Epithelial cell of prostate (primary cell): ENCODE measurements around the gene RSPH1.
"Not testable (repeated sequence)": the region's sequence is repeated elsewhere in the genome, so short reads cannot be mapped to it uniquely, and the experiment has no call there.

Experiments
- DNase-seq: peaks from one replicate; pipeline ENCODE4 v3.0.0-alpha.2; 2011; ENCODE audit warnings: low read depth, low spot score
- H3K27ac ChIP-seq: fragments of 450-650 bp; 2 replicates; pipeline ENCODE4 v1.5.1; 2017; ENCODE audit warnings: mild to moderate bottlenecking

Gene RSPH1

DNA sequence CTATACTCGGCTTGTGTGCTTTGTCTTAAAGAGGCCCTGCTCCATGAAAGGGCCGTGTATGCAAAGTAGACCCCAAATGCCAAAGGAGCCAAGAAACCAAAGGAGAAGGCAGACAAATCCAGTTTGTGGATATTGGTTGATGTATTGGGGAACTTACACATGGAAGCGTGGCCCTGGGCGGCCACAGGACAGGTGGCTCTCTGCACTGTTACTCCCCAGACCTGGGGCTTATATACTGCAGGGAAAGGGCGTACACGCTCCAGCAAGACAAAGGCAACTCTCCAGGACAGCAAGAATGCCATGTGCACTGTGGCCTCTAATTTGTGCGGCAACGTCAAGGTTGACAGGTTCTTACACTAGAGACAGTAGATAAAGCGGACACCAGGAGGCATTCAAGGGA, 24.8 kb downstream of the RSPH1 start:
- no peak for DNase-seq
- H3K27ac ChIP-seq: no peak overlapping the region

DNA sequence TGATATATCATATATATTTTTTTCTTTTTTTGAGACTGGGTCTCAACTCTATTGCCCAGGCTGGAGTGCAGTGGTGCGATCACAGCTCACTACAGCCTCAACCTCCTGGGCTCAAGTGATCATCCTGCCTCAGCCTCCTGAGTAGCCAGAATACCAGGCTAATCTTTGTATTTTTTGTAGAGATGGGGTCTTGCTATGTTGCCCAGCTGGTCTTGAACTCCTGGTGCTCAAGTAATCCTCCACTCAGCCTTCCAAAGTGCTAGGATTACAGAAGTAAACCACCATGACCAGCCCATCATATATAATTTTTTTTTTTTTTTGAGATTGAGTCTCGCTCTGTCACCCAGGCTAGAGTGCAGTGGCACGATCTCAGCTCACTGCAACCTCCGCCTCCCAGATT, 26.3 kb downstream of the RSPH1 start:
- not testable (repeated sequence) for DNase-seq, H3K27ac ChIP-seq

DNA sequence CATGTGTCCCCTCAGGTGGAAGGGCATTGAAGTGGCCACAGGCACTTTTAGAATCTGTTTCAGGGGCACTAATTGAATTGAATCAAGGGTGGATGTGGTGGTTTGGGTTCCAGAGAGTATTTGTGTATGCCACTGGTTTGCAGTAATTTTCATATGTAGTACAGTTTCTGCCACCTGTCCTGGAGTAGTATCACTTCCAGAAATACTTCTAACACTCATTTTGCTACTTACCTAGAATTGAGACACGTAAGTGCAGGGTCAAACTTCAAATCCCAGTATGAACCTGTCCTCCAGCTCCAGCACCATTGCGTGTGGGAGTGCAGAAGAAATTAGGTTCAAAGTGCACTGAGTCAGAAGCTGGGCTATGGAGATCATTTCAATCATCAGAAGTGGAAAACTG, 26.8 kb downstream of the RSPH1 start:
- DNase-seq: no peak
- no peak overlapping the region for H3K27ac ChIP-seq

DNA sequence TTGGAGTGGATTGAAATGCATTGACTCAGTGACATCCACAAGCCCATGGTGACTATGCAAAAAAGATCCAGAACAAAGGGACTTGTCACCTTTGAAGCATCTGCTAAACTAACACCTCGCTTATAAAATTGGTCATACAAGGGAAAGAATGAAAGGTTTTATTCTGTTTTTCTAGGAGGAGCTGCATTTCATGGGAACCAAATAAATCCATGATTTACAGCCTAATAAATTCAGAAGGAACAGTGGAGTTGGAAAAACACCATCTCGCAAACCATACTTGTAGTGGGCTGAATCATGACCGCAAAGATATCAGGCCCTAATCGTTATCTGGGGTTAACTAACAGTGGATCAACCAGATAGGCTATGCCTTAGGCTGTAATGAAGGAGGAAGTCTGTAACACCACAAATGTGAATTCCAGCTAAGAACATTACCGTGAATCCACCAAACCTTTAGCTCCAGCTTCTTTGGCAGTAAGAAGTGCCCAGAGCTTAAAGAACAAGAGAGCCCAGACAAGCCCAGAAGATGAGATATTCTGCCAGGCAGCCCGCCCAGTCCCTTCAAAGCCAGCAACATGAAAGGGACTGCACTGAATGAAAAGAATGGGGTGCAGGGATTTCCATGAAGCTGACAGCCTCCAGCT, 27.4 kb downstream of the RSPH1 start:
- peak overlapping the region; percentile 2 for H3K27ac ChIP-seq
- no peak for DNase-seq

DNA sequence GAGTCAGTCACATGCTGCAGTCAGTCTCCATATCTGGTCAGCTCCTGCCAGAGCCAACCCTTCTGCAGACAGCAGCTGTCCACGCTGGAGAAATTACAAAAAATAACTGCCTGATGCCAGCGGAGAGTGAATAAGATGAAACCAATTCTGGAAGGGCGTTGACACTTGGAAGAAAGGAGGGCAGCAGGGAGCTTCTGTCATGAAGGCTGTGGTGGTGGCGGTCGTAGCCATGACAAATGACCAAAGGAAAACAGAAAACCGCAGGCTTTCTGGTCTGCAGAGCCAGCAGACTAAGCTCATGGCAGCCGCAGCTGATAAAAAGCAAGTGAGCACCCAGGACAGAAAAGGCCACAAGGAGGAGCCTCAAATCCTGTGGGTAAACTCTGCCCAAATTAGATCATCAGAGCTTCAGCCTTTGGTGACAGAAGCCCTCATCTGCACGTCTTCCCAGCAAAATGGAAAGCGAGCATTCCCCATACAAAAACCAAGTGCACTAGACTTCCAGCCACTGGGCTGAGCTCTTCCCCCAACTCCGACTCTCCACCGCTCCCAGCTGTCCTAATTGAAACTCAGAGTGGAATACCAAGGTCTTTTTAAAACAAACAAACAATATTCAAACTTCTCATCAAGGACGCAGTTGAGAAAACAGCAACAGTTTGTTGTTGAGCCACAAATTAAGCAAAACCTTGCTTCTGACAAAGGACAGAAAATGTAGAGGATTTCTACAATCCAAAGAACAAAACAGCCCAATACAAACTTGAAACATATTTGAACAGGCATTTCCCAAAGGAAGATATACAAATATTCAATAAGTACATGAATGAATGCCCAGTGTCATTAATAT, 28.7 kb downstream of the RSPH1 start:
- DNase-seq: no peak
- H3K27ac ChIP-seq: no peak overlapping the region

DNA sequence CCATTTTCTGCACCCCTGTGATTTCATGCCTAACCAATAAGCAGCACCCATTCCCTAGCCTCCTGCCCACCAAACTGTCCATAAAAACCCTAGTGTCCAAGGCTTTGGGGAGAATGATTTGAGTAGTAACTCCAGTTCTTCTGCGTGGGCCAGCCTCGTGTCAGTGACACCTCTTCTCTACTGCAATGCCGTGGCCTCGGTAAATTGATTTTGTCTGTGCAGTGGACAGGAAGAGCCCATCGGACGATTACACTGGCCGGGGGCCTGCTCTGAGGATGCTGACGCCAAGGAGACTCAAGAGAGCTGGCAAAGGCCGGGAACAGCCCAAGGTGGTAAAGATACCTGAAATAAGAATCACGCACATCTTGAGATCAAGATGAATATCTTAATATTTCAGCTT, 29.3 kb downstream of the RSPH1 start:
- no peak for DNase-seq
- no peak overlapping the region for H3K27ac ChIP-seq

DNA sequence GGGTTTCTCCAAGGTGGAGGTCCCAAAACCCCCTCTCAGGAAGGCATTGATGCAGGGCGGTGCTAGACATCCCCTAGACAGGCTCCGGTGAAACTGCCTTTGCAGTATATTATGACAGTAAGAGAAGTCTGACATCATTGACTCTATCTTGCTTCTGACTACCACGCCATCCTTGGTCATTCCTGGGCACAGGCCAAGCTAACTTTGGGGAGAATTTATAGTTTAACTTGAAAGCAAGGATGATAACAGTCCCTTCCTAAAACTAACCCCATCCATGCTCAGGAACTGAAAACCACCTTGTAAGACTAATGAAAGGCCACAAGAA, 30.3 kb downstream of the RSPH1 start:
- H3K27ac ChIP-seq: no peak overlapping the region
- no peak for DNase-seq

DNA sequence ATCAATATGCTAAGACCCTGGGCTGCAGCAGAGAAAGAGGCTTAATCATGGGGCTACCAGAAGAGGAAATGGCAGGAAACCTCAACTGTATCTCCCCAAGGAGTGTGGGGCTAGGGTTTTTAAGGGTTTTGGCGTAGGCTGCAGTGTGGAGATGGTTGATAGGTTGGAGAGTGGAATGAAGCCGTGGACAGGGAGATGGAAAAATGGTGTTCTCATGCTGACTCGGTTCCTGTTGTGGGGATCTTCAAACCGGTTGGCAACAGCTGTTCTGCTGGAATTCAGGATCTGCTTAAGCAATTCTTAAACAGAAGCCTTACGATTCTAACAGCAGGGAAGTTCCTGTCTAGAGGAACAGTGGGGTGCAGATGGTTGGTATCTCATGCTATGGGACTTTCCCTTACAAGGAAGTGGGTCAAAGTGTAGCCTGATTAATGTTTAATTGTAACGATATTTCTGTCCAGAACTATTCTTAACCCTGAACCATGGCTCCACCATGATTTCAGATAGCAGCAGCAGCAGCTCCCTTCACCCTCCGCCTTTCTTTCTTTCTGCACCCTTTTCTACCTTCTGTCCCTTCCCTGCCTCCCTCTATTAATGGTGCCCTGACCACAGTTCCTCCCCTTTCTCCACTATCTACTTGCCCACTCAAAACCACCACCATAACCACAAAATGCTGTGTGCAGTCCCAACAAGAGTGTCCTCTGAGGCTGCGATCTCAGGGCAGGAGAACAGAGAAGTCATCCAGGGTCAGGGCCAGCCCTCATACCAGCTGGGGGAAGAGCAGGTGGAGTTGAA, 30.8 kb downstream of the RSPH1 start:
- DNase-seq: no peak
- H3K27ac ChIP-seq: no peak overlapping the region

DNA sequence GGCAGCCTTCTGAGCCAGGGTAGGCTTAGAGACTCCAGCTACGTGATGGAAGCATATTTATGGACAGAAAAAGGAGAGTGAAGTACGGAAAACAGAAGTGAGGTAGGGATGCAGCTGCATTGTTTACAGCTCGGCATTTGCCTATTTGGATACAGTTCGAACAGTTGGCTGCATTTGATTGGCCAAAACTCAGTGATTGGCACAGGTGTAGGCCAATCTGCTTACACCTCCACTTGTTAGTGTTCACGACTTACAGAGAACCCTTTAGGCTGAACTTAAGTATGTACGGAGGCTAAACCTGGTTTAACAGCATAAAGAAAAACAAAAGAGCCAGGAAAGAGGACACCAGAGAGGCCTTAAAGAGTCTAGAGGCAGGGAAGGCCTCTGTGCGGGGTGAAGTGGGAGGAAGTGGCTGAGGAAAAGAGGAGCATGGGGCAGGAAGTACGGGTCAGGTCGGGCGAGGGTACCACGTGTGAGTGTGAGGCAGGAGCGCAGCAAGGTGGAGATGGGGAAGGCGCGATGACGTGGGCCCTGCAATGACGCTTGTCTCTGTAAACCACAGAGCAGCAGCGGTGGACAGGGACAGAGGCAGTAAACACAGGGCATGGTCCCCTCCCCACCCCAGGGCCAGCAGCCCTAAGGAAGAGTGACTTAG, 32.0 kb downstream of the RSPH1 start:
- DNase-seq: no peak
- H3K27ac ChIP-seq: no peak overlapping the region

DNA sequence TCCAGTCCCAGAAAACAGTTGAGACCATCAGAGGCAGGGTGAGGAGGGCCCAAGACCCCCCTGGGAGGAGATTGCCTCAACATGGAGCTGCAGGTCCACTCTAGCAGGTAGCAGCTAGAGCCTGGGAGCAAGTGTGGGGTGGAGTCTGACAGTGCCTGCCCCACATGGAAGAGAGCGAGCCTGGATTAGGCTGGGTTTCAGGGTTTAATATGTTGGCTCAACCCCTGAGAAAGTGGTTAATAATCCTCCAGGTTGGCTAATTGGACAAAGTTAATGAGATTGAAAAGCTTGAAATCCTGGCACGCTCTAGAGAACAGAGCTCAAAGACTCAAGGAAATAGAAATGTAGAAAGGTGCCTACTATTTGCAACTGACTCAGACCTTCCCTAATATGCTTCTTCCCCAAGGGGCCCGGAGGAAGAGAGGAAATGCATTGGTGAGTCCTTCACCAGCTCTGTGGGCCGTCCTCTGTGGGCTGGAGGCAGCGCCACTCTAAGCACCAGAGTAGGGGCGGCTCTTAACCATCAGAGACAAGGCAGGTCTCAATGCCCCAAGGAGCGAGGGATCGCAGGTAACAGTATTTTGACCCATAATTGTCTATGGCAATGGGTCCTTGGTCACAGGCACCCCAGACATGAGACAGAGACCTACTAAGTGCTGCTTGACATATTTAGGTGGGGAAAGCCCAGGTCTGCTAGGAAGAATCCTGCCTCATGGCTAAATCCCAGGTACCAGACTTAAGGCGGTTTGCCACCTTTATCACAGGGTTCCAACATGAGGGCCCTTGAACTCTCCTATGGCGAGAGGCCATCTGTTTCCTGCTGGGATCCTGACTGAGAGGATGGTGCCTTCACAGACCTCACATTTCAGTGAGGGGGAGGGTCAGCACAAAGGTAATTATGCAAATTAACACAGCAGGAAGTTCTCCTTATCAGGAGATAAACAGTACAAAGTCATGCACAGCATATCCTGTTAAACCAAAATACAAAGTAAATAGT, 33.8 kb downstream of the RSPH1 start:
- no peak overlapping the region for H3K27ac ChIP-seq
- no peak for DNase-seq

DNA sequence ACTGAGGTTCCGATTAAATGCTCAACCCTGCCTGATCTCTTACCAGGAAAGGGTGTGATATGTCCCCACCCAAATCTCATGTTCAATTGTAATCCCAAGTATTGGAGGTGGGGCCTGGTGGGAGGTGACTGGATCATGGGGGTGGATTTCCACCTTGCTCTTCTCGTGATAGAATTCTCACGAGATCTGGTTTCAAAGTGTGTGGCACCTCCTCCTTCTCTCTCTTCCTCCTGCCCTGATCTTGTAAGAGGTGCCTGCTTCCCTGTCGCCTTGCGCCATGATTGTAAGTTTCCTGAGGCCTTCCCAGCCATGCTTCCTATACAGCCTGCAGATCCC, 34.9 kb downstream of the RSPH1 start:
- no peak for DNase-seq
- no peak overlapping the region for H3K27ac ChIP-seq

DNA sequence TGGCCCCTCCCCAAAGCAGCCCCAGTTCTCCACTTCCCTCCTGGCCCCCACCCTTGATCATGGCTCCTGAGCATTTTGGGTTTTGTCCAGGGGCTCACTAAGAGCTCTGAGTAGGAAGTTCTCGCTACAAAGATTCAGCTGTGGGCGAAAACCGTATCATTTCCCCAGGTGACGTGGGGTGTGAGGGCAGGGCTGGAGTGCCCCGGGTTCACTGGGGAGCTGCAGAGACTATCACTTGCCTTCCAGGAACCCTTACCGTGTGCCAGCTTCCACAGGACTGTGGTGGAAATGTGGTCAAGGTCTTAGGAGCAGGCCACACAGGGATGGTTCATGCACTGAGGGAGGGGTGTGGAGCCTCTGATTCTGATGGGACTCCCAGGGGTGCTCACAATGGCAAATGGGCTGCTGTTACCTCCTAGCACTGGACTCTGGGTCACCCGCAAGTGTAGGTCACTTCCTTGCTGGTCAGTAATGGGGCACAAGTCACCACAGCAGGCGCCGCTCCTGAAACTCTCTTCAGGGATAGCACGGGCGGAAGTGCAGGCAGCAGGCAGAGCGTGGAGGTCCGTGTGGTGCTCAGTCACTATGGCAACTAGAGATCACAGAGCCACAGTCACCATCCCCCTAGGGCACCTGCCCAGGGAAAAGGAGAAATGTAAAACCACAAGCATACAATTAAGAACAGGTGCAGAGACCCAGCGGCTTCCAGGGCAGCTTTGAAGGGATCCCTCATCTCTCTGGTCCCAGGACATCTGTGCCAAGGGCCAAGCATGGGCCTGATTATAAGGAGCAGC, 35.4 kb downstream of the RSPH1 start:
- no peak for DNase-seq
- H3K27ac ChIP-seq: no peak overlapping the region

DNA sequence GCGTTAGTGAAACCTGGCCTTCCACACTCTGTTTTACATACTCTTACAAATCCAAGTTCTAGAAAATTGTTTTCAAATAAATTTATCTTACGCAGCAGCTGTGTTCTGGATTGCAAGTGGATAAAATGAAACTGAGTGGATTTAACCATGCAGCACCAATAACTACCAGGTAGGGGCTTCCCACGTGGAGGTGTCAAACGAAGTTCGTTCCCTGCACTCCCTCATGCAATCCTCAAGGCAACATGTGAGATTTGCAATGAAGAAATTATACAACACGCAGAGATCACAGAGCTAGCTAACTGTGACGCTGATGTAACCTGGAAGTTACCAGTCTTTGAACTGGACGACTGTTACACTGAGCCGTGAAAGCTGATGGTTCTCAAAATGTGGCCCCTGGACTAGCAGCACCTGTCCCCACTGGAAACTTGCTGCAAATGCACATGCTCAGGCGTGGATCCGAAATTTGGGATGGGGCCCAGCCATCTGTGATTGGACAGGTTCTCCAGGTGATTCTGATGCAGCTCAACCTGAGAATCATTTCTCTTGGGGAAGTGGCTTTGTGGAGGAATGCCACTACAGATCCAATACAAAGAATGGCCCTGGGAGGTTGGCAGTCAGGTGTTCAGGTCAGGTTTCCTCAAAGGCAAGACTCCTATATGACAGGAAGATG, 36.3 kb downstream of the RSPH1 start:
- DNase-seq: no peak
- H3K27ac ChIP-seq: no peak overlapping the region

DNA sequence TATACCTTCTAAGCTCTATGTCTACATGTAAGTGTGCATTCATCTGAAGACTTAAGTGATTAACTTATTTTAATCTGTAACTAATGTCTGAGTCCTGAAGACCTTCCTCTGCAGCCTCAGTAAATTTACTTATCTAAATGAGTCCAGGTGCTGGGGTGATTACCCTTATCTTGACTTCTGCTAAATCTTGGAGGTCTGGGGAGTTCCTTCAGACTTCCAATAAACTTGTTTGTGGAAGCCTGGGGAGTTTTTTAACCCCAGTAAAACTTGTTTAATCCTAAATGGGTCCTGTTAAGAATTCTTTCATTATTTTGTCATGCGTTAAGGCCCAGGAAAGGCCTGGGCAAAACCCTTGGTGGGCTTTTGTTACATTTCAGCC, 37.0 kb downstream of the RSPH1 start:
- no peak overlapping the region for H3K27ac ChIP-seq
- DNase-seq: no peak

DNA sequence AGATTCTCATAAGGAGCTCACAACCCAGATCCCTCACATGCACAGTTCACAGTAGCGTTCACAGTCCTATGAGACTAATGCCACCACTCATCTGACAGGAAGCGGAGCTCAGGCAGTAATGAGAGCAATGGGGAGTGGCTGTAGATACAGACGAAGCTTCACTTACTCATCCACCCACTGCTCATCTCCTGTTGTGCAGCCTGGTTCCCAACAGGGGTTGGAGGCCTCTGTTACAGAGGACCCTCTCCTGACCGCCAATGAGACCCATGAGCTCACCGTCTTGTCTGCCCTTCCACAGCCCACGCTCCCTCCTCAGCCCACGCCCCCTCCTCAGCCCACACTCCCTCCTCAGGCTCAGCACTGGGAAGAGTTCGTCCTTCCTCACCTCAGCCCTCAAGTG, 39.6 kb downstream of the RSPH1 start:
- no peak for DNase-seq
- no peak overlapping the region for H3K27ac ChIP-seq

DNA sequence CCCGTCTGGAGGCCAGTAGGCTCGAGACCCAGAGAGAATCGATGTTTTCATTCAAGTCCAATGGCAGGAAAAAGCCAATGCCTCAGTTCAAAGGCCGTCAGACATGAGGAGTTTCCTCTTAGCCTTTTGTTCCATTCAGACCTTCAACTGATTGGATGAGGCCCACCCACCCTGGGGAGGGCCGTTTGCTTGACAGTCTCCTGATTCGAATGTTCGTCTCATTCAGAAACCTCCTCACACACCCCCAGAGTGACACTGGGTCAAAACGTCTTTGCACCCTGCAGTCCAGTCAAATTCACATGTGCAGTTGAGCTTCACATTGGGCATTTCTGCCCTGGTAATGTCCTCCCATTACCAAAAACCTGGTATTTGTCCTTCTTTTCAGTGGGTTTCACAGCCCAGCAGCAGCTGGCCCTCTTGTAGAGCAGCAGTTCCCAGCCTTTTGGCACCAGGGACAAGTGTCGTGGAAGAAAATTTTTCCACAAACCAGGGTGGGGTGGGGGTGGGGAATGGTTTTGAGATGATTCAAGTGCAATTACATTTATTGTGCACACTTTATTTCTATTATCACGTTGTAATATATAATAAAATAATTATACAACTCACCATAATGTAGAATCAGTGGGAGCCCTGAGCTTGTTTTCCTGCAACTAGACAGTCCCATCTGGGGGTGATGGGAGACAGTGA, 40.1 kb downstream of the RSPH1 start:
- no peak overlapping the region for H3K27ac ChIP-seq

DNA sequence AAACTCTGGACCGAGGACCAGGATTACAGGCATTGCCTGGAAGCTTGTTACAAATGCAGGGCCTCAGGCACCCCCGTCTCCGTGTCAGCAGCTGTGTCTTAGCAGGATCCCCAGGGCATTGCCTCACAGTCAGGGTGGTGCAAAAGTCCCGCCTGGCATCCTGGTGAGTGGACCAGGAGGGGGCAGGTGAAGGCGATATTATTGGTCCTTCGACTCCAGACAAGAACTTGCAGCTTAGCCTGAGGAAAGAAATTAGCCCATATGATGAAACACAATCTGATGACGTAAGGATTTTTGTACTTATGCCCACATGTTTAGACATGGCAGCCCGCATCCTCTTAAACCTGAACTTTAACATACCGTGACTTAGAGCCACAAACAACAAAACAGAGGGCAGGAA, 40.8 kb downstream of the RSPH1 start:
- no peak for DNase-seq
- no peak overlapping the region for H3K27ac ChIP-seq

More for the DNA sequence above, 40.1 kb downstream of the RSPH1 start:
- DNase-seq: no peak

DNA sequence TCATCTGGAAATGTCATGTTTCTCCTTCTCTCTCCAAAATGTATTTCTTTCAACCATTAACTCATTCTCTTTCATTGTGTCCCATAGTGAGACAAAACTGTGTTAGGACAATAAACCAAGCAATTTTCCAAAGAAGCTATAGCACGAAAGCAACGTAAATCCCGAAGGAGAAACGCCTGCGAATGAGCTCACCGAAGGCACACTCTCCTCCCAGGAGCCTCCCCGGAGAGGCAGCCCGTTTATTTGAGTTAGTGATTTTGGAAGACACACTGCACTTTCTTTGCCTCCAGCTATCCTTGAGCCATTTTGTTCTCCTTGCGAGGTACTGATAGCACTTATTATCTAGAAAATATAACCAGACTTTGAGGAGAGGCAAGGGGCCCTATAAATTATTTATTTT, 41.2 kb downstream of the RSPH1 start:
- H3K27ac ChIP-seq: no peak overlapping the region
- DNase-seq: no peak
